CD4-positive, alpha-beta memory T cell (primary cell): ENCODE data around the gene STIMATE. TPM values are rescaled to one million over a fixed set of nuclear protein-coding genes. Genes with fewer than 3 reads are reported as not detected.

Source experiments
- CTCF ChIA-PET: fragments of 350-600 bp; sonication (Branson Sonifier 250); formaldehyde crosslinking; loops from one replicate; lab custom pipeline; 2021; ENCODE audit warnings: inconsistent platforms; ENCODE audit not compliant: partially characterized antibody; lab: Charles Lee
- POLR2A ChIA-PET: fragments of 350-600 bp; sonication (Branson Sonifier 250); formaldehyde crosslinking; loops from one replicate; lab custom pipeline; 2021; ENCODE audit not compliant: partially characterized antibody; lab: Charles Lee
- DNase-seq, 5 donors: peaks; one replicate each; pipeline versions ENCODE4 v3.0.0 to v3.0.0-alpha.2; 2020 to 2022; ENCODE audit warnings: mixed read lengths in 1 of 5
- H3K27ac ChIP-seq: one replicate; pipeline ENCODE4 v1.7.0; 2013; ENCODE audit warnings: low read depth, low read length
- H3K27me3 ChIP-seq: 2 replicates; pipeline ENCODE4 v1.7.0; 2013; ENCODE audit warnings: mild to moderate bottlenecking, low read length, moderate library complexity; ENCODE audit not compliant: insufficient read depth
- H3K36me3 ChIP-seq: 2 replicates; pipeline ENCODE4 v1.7.0; 2013; ENCODE audit warnings: mild to moderate bottlenecking, low read length, moderate library complexity; ENCODE audit not compliant: insufficient read depth
- H3K4me1 ChIP-seq: 2 replicates; pipeline ENCODE4 v1.7.0; 2013; ENCODE audit warnings: mild to moderate bottlenecking, low read length, moderate library complexity; ENCODE audit not compliant: insufficient read depth
- H3K4me3 ChIP-seq, 2 donors: one replicate each; pipeline ENCODE4 v1.7.0; 2013; ENCODE audit warnings: low read length in 2 of 2, mild to moderate bottlenecking in 1 of 2
- H3K9me3 ChIP-seq, 2 donors: one replicate each; pipeline ENCODE4 v1.7.0; 2013; ENCODE audit warnings: low read length in 2 of 2, control low read depth in 1 of 2; ENCODE audit not compliant: control insufficient read depth in 1 of 2
- H3K27ac Mint-ChIP-seq, 7 donors: one replicate each; pipeline ENCODE4 v1.8.0; 2020 to 2021; ENCODE audit warnings: mixed read lengths in 7 of 7, mild to moderate bottlenecking in 6 of 7, inconsistent platforms in 3 of 7, moderate library complexity in 3 of 7
- H3K27me3 Mint-ChIP-seq, 2 donors: one replicate each; pipeline ENCODE4 v1.8.0; 2020 to 2021; ENCODE audit warnings: mixed read lengths in 2 of 2
- H3K36me3 Mint-ChIP-seq, 2 donors: one replicate each; pipeline ENCODE4 v1.8.0; 2020 to 2021; ENCODE audit warnings: mixed read lengths in 2 of 2, inconsistent platforms in 1 of 2, mild to moderate bottlenecking in 1 of 2
- H3K4me1 Mint-ChIP-seq, 4 donors: one replicate each; pipeline ENCODE4 v1.8.0; 2020 to 2021; ENCODE audit warnings: mixed read lengths in 4 of 4, mild to moderate bottlenecking in 1 of 4
- H3K4me3 Mint-ChIP-seq, 8 donors: one replicate each; pipeline ENCODE4 v1.8.0; 2020 to 2021; ENCODE audit warnings: mixed read lengths in 8 of 8, mild to moderate bottlenecking in 7 of 8, moderate library complexity in 6 of 8, inconsistent platforms in 3 of 8
- H3K9me3 Mint-ChIP-seq, 8 donors: one replicate each; pipeline ENCODE4 v1.8.0; 2020 to 2021; ENCODE audit warnings: mixed read lengths in 8 of 8, mild to moderate bottlenecking in 5 of 8, inconsistent platforms in 3 of 8, moderate library complexity in 1 of 8
- intact Hi-C: fragments of 100-400 bp; cut with micrococcal nuclease; formaldehyde crosslinking; loops from one replicate; pipeline ENCODE4 v1.15.1; 2023
- polyA plus RNA-seq, 2 donors: library from polyadenylated mRNA; unstranded; fragments of 300-500 nt; fragmentation: Illumina TruSeq; gene quantifications; one replicate each; pipeline ENCODE4 v1.2.3, GENCODE V29; 2021
- total RNA-seq, 2 experiments: library from RNA; stranded (reverse); gene quantifications; one replicate each; pipeline ENCODE4 v1.2.3, GENCODE V29; 2021

STIMATE gene
- total and polyA plus RNA-seq, 4 experiments from 2014 or later: 7.7 to 58.6 (median 32.0) TPM

DNA sequence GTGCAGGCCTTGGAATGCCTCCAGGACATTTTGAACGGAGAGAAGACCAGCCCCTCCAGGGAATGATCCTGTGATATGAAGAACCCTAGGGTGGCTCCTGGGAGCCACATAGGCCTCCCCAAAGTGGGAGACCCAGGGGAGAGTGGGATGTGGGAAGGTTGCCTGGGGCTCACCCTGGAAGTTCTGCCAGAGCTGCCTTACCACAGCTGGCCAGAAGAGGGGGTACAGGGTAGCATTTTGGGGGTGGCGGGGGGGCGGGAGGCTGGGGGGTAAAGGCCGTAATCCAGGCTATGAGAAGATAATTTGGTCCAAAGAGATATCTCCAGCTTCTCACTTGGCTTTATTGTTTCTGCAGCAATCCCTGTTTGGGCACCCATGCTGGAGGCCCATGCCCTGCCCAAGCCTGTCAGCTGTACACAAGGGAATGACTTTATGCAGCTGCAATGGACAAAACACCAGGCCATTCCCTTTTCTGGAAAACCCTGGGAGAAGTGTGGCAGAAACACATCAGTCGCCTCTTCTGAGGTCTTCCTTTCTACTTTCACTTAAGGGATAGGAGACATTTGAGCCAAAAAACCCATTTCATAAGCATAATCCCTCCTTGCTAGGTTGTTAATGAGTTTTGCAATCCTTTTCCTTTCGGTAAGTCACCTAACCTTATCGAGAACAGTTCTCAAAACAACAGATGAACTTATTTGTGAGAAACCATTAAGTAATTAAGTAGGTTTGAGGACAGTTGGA, 51.5 kb downstream of the STIMATE start:
- Mint-ChIP-seq H3K36me3 (peaks cover 39 to 53% of the 10 kb centered on the region in 2 donors), H3K27ac (peak overlapping the region in 1 of 7 donors; percentile 77), H3K4me1 (peaks cover 0 to 5% (median under 1%) of the 10 kb centered on the region in 4 donors), H3K9me3 (no peaks in the 10 kb centered on the region), H3K27me3 (no peaks in the 10 kb centered on the region), H3K4me3 (no peak overlapping the region)
- H3K4me3 ChIP-seq: no peak overlapping the region
- H3K27ac ChIP-seq: no peak overlapping the region
- no peaks in the 10 kb centered on the region for H3K27me3 ChIP-seq
- CTCF ChIA-PET: interaction anchor here (0.8 to 2.5 kb wide), 4 partner anchors 11 to 89 kb away, joined by 3 to 16 read pairs (median 4); partner anchors contain the start of gene MUSTN1
- POLR2A ChIA-PET: no interaction called here
- DNase-seq: peak in 2 of 5 donors; percentile 9 to 12
- no peaks in the 10 kb centered on the region for H3K4me1 ChIP-seq
- no peaks in the 10 kb centered on the region for H3K9me3 ChIP-seq
- peaks cover 50% of the 10 kb centered on the region for H3K36me3 ChIP-seq
- intact Hi-C loops: loop anchor here (1.0 to 5.0 kb wide), 2 partner anchors 46 to 226 kb away; no protein-coding TSS in a partner anchor

DNA sequence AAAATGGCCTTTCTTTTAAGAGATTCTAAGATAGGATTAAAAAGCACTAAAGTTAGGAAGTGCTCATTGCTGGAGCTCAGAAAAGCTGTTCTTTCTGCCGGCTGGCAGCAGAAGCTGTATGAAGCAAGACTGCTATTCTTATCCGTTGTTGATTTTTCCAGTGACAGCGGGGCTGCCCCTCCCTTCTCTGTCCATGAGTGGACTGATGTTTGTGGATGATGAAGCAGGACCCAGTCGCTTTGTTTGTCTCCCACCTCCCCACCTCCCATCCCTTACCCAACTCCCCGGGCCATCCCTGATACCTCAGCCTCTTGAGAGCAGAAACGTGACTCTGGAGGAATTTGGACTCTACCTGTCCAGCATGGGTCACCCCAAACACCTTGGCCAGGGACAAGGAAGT, 52.2 kb downstream of the STIMATE start:
- Mint-ChIP-seq H3K36me3 (peaks cover 43 to 58% of the 10 kb centered on the region in 2 donors), H3K27me3 (no peaks in the 10 kb centered on the region), H3K4me3 (no peak overlapping the region), H3K4me1 (peaks cover 0 to 6% (median 3%) of the 10 kb centered on the region in 4 donors), H3K27ac (no peak overlapping the region), H3K9me3 (no peaks in the 10 kb centered on the region)
- Histone ChIP-seq H3K27ac (no peak overlapping the region), H3K36me3 (peaks cover 50% of the 10 kb centered on the region), H3K9me3 (no peaks in the 10 kb centered on the region), H3K4me3 (no peak overlapping the region), H3K27me3 (no peaks in the 10 kb centered on the region), H3K4me1 (no peaks in the 10 kb centered on the region)
- no peak for DNase-seq
- intact Hi-C loops: loop anchor here (1.0 to 5.0 kb wide), 2 partner anchors 47 to 227 kb away; no protein-coding TSS in a partner anchor
- CTCF ChIA-PET: interaction anchor here (0.8 to 2.5 kb wide), 4 partner anchors 10 to 90 kb away, joined by 3 to 16 read pairs (median 4); partner anchors contain the start of gene MUSTN1
- POLR2A ChIA-PET: no interaction called here

DNA sequence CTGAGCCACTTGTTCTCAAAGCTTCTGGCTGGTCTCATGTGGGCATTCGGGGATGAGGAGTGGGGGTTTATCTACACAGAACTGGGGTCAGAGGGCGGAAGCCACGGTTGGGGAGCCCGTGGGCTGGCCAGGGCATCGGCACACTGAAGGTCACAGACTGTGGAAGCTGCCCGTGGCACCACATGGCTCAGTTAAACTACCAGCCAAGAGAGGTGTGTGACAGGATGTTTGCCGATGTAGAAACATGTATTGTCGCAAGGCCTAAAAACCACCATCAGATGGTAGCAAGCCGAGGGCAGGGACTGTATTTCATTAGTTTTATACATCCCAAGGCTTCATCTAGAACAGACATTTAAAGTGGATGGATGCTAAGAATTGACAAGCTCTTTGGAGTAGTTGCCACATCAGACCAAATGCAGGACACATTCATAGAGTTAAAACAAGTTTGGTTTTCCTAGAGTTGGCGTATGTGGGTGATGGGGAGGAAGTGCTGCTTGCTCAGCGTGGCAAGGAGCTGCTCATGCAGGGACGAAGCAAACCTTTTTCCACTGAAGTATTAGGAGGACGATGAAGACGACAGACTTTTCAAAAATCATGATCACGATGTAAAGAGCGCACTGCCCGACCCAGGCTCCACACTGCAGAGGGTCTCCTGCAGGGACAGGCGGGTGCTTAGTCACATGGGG, 52.9 kb downstream of the STIMATE start:
- H3K9me3 ChIP-seq: no peaks in the 10 kb centered on the region
- CTCF ChIA-PET: interaction anchor here (1.5 to 2.5 kb wide), 2 partner anchors 49 to 87 kb away, joined by 4 to 16 read pairs; no protein-coding TSS in a partner anchor
- no peak overlapping the region for H3K27ac ChIP-seq
- intact Hi-C loops: no loop called here
- no peaks in the 10 kb centered on the region for H3K27me3 ChIP-seq
- Mint-ChIP-seq H3K9me3 (no peaks in the 10 kb centered on the region), H3K4me3 (no peak overlapping the region), H3K36me3 (peaks cover 45 to 58% of the 10 kb centered on the region in 2 donors), H3K27ac (peak overlapping the region in 2 of 7 donors; percentile 42 to 77), H3K27me3 (no peaks in the 10 kb centered on the region), H3K4me1 (peaks cover 2 to 12% (median 6%) of the 10 kb centered on the region in 4 donors)
- H3K36me3 ChIP-seq: peaks cover 50% of the 10 kb centered on the region
- H3K4me3 ChIP-seq: no peak overlapping the region
- DNase-seq: no peak
- POLR2A ChIA-PET: interaction anchor here (0.8 kb wide), 1 partner anchor 23 kb away, joined by 3 read pairs; no protein-coding TSS in a partner anchor
- peaks cover 2% of the 10 kb centered on the region for H3K4me1 ChIP-seq

DNA sequence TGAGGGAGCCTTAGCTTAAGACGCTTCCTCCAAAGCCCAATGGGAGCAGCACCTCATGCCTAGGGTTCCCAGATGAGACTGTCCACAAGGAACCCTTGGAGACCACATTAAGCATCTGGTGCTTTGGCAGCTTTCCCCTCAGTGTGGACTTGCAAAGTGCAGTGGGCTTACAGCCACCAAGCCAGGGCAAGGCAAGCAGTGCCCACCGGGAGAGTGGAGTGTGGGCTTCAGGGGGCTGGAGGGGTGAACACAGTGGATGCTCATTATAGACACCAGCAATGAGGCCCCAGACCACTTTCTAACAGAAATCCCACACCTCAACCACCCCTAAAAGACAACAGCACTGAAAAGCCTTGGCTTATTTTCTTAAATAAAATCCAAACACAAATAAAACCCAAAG, 53.5 kb downstream of the STIMATE start:
- H3K27me3 ChIP-seq: no peaks in the 10 kb centered on the region
- peaks cover 7 to 17% (median 9%) of the 10 kb centered on the region in 4 donors for H3K4me1 Mint-ChIP-seq
- peaks cover 45 to 54% of the 10 kb centered on the region in 2 donors for H3K36me3 Mint-ChIP-seq
- no peak overlapping the region for H3K4me3 Mint-ChIP-seq
- no peak overlapping the region for H3K4me3 ChIP-seq
- peaks cover 8% of the 10 kb centered on the region for H3K4me1 ChIP-seq
- peaks cover 45% of the 10 kb centered on the region for H3K36me3 ChIP-seq
- no peaks in the 10 kb centered on the region for H3K9me3 Mint-ChIP-seq
- peak overlapping the region in 1 of 7 donors; percentile 43 for H3K27ac Mint-ChIP-seq
- H3K27ac ChIP-seq: no peak overlapping the region
- no peaks in the 10 kb centered on the region for H3K27me3 Mint-ChIP-seq
- H3K9me3 ChIP-seq: no peaks in the 10 kb centered on the region
- no peak for DNase-seq
- intact Hi-C loops: no loop called here
- CTCF ChIA-PET: interaction anchor here (1.3 to 2.5 kb wide), 2 partner anchors 49 to 229 kb away, joined by 3 to 16 read pairs; no protein-coding TSS in a partner anchor
- POLR2A ChIA-PET: interaction anchor here (0.8 kb wide), 1 partner anchor 24 kb away, joined by 3 read pairs; no protein-coding TSS in a partner anchor

DNA sequence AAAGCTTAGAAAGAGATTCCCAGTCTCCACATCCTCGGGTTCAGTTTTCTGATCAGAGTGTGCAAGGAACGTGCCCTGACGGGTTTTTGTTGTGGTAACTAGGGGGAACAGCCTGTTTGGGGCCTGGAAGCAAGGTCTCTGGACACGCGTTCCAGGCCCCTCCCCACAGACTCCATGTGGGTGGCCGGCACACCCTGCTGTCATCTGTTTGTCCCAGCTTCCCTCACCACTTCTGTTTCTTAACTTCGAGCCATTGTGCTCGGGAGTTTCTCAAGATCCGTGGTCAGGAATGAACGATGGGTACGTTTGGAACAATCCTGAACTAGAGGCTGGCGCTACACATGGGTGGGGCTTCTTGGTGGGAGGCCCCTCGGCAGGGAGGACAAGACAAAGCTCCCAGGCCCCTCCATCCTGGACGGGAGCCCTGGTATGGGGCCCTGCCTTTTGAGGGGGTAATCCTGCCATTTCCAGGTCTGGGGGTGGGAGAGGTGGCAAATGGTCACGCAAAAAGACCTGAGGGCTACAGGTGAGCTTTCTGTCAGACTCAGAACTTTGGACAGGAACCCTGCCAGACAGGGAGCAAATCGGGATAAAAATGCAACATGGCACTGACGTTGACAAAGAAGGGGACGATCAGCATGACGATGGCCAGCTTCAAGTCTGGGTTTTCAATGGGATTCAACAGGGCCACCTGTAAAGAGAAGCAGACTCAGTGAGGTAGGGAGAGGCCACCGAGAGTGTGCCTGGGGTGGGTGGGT, 54.1 kb downstream of the STIMATE start:
- H3K36me3 ChIP-seq: peaks cover 39% of the 10 kb centered on the region
- no peaks in the 10 kb centered on the region for H3K27me3 ChIP-seq
- DNase-seq: no peak
- H3K4me3 ChIP-seq: no peak overlapping the region
- intact Hi-C loops: no loop called here
- H3K9me3 ChIP-seq: no peaks in the 10 kb centered on the region
- CTCF ChIA-PET: interaction anchor here (1.3 kb wide), 1 partner anchor 229 kb away, joined by 3 read pairs; no protein-coding TSS in a partner anchor
- H3K27ac ChIP-seq: no peak overlapping the region
- Mint-ChIP-seq H3K4me3 (no peak overlapping the region), H3K9me3 (no peaks in the 10 kb centered on the region), H3K27ac (peak overlapping the region in 1 of 7 donors; percentile 63), H3K4me1 (peaks cover 13 to 23% (median 15%) of the 10 kb centered on the region in 4 donors), H3K27me3 (no peaks in the 10 kb centered on the region), H3K36me3 (peaks cover 45 to 51% of the 10 kb centered on the region in 2 donors)
- peaks cover 14% of the 10 kb centered on the region for H3K4me1 ChIP-seq
- POLR2A ChIA-PET: no interaction called here

DNA sequence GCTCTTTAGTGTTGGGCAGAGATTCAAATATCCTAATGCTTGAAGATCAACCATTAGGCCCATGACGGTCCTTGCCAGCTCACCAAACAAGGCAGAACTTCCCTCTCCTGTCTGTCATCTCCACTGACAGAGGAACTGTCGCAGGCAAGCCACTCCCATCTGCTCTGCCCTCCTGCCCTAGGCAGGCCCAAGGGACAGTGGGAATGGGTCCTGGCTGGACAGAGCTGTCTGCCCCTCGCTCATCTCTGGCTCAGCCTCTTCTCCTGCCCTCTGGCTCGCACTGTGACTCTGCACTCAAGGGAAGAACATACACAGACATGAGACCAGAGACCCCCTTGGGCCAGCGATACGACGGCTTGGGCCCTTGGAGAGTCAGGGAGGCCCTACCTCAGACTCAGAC, 54.9 kb downstream of the STIMATE start:
- Mint-ChIP-seq H3K4me1 (peaks cover 21 to 32% (median 23%) of the 10 kb centered on the region in 4 donors), H3K27me3 (no peaks in the 10 kb centered on the region), H3K27ac (no peak overlapping the region), H3K36me3 (peaks cover 39 to 45% of the 10 kb centered on the region in 2 donors), H3K4me3 (no peak overlapping the region), H3K9me3 (no peaks in the 10 kb centered on the region)
- intact Hi-C loops: no loop called here
- ChIA-PET CTCF (no interaction called here), POLR2A (no interaction called here)
- peaks cover 22% of the 10 kb centered on the region for H3K4me1 ChIP-seq
- H3K9me3 ChIP-seq: no peaks in the 10 kb centered on the region
- no peak for DNase-seq
- H3K27ac ChIP-seq: no peak overlapping the region
- H3K27me3 ChIP-seq: no peaks in the 10 kb centered on the region
- H3K36me3 ChIP-seq: peaks cover 32% of the 10 kb centered on the region
- H3K4me3 ChIP-seq: no peak overlapping the region
